Endodermal cell (in vitro differentiated cells): ENCODE measurements around the gene SLC35B3. TPM values are rescaled to one million over a fixed set of nuclear protein-coding genes. Genes with fewer than 3 reads are reported as not detected.

Experiments
- DNase-seq: peaks from one replicate; pipeline ENCODE4 v3.0.0-alpha.2; 2017
- H3K27ac ChIP-seq: 2 replicates; pipeline ENCODE4 v1.5.1; 2013; ENCODE audit warnings: mild to moderate bottlenecking, low read depth, low read length, moderate library complexity
- H3K27me3 ChIP-seq: 2 replicates; pipeline ENCODE4 v1.6.1; 2013; ENCODE audit warnings: mild to moderate bottlenecking, low read length, moderate library complexity; ENCODE audit not compliant: insufficient read depth, control insufficient read depth, poor library complexity, severe bottlenecking
- H3K36me3 ChIP-seq: 2 replicates; pipeline ENCODE4 v1.7.0; 2013; ENCODE audit warnings: mild to moderate bottlenecking, low read length, moderate library complexity; ENCODE audit not compliant: control insufficient read depth, insufficient read depth
- H3K4me1 ChIP-seq: one replicate; pipeline ENCODE4 v1.7.0; 2013; ENCODE audit warnings: low read length; ENCODE audit not compliant: control insufficient read depth, insufficient read depth
- H3K4me3 ChIP-seq: 2 replicates; pipeline ENCODE4 v1.5.1; 2013; ENCODE audit warnings: mild to moderate bottlenecking, low read length, moderate library complexity
- H3K9ac ChIP-seq: 2 replicates; pipeline ENCODE4 v1.6.1; 2013; ENCODE audit warnings: mild to moderate bottlenecking, low read length, moderate library complexity; ENCODE audit not compliant: poor library complexity, severe bottlenecking; ENCODE audit errors: extremely low read depth
- H3K9me3 ChIP-seq: 2 replicates; pipeline ENCODE4 v1.6.1; 2013; ENCODE audit warnings: mild to moderate bottlenecking, low read length, moderate library complexity; ENCODE audit not compliant: control insufficient read depth
- H3K27ac Mint-ChIP-seq: 2 replicates; pipeline ENCODE4 v1.8.0; 2020; ENCODE audit warnings: mixed read lengths
- H3K27me3 Mint-ChIP-seq: 2 replicates; pipeline ENCODE4 v1.8.0; 2021; ENCODE audit warnings: mild to moderate bottlenecking, mixed read lengths; ENCODE audit not compliant: insufficient read depth
- H3K36me3 Mint-ChIP-seq: 2 replicates; pipeline ENCODE4 v1.8.0; 2020; ENCODE audit warnings: low read depth, mixed read lengths
- H3K4me1 Mint-ChIP-seq: 2 replicates; pipeline ENCODE4 v1.8.0; 2020; ENCODE audit warnings: mixed read lengths
- H3K4me3 Mint-ChIP-seq: 2 replicates; pipeline ENCODE4 v1.8.0; 2020; ENCODE audit warnings: mild to moderate bottlenecking, moderate library complexity, mixed read lengths
- H3K9me3 Mint-ChIP-seq: 2 replicates; pipeline ENCODE4 v1.8.0; 2020; ENCODE audit warnings: mild to moderate bottlenecking, mixed read lengths
- WGBS, 2 experiments: methylation state at CpG; one replicate each; pipeline versions ENCODE4 v1.1.5 to v1.1.7; 2013; ENCODE audit warnings: missing lambda C conversion rate in 2 of 2, mixed read lengths in 1 of 2; ENCODE audit not compliant: insufficient coverage in 1 of 2, insufficient read length in 1 of 2; 5-methylcytosine and 5-hydroxymethylcytosine counted together
- total RNA-seq, 2 donors: library from RNA; stranded (reverse); fragmentation: NEBNext Ultra II Directional in 1 of 2; extraction: Animal tissue kit (Norgen Biotek cat#: 25700) in 1 of 2; gene quantifications; 2 replicates in 1 of 2; 3 replicates in 1 of 2; pipeline ENCODE4 v1.2.1, GENCODE V29; 2021
- TF ChIP-seq, protein P1 (sequence below): fragments of 200-600 bp; sonication (generic); conservative IDR thresholded peaks from 2 replicates; pipeline ENCODE4 v1.5.0; 2021; ENCODE audit warnings: antibody characterized with exemption, mild to moderate bottlenecking

SLC35B3 gene
- total RNA-seq, 2 donors from 2014 or later = 11.4 to 11.9 TPM

DNA sequence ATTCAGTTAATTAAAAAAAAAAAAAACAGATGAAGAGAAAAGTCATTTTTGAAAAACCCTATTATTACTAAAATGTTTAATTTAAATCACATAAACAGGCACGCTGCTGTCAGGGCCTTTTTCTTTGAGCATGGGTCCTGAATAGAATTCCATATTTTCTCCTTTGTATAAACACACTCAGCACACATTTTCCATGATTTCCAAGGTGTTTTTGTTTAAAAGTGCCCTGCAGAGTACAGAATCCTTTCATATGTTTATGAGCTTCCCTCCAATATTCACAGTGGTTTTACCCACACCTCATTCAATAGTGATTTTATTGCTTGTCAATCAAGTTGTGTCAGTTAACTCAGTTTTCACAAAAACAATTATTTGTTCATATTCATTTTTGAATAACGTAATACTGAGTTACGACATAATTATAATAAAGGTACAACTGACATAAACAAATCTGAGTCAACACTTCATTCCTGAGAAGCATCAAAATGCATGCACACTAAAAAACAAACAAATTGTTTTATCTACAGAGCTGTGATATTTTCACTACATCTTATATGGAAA lies 15.2 kb downstream of the SLC35B3 start:
- Histone ChIP-seq H3K27ac (no peak overlapping the region), H3K4me3 (no peak overlapping the region), H3K9me3 (no peaks in the 10 kb centered on the region), H3K4me1 (no peaks in the 10 kb centered on the region), H3K36me3 (peaks cover 20% of the 10 kb centered on the region), H3K9ac (no peak overlapping the region), H3K27me3 (no peaks in the 10 kb centered on the region)
- WGBS, 2 experiments = 87 to 94% methylated on average over 3 of the region's 3 CpGs
- Mint-ChIP-seq H3K9me3 (no peaks in the 10 kb centered on the region), H3K27ac (no peak overlapping the region), H3K36me3 (peaks cover 34% of the 10 kb centered on the region), H3K27me3 (no peaks in the 10 kb centered on the region), H3K4me3 (no peak overlapping the region), H3K4me1 (no peaks in the 10 kb centered on the region)
- TF ChIP-seq, protein P1, sequence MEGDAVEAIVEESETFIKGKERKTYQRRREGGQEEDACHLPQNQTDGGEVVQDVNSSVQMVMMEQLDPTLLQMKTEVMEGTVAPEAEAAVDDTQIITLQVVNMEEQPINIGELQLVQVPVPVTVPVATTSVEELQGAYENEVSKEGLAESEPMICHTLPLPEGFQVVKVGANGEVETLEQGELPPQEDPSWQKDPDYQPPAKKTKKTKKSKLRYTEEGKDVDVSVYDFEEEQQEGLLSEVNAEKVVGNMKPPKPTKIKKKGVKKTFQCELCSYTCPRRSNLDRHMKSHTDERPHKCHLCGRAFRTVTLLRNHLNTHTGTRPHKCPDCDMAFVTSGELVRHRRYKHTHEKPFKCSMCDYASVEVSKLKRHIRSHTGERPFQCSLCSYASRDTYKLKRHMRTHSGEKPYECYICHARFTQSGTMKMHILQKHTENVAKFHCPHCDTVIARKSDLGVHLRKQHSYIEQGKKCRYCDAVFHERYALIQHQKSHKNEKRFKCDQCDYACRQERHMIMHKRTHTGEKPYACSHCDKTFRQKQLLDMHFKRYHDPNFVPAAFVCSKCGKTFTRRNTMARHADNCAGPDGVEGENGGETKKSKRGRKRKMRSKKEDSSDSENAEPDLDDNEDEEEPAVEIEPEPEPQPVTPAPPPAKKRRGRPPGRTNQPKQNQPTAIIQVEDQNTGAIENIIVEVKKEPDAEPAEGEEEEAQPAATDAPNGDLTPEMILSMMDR = no peak
- no peak for DNase-seq

DNA sequence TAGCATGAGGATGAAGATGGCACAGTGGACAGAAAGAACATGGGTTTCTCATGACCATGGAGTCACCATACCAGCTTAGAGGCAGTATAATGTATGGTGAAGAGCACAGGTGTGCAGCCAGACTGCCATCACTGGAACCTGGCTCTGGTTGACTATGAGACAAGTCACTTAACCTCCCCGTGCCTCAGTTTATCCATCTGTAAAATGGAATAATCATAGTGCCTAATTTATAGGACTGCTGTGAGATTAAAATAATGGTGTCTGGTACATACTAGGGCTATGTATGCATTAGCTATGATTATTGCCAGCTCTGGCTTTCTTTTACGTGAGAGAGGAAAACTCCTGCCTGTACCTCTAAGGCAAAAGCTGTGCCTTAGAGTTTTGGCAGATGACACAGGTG lies 19.4 kb downstream of the SLC35B3 start:
- H3K36me3 Mint-ChIP-seq = peaks cover 42% of the 10 kb centered on the region
- Histone ChIP-seq H3K36me3 (peaks cover 50% of the 10 kb centered on the region), H3K9me3 (peaks cover 12% of the 10 kb centered on the region), H3K4me1 (no peaks in the 10 kb centered on the region), H3K9ac (no peak overlapping the region), H3K27ac (no peak overlapping the region), H3K4me3 (no peak overlapping the region), H3K27me3 (no peaks in the 10 kb centered on the region)
- no peak for DNase-seq
- no peaks in the 10 kb centered on the region for H3K27me3 Mint-ChIP-seq
- peaks cover 4% of the 10 kb centered on the region for H3K4me1 Mint-ChIP-seq
- WGBS, 2 experiments = 83 to 95% methylated on average over 1 to 2 of the region's 2 CpGs
- no peak overlapping the region for H3K27ac Mint-ChIP-seq
- no peak overlapping the region for H3K4me3 Mint-ChIP-seq
- H3K9me3 Mint-ChIP-seq = peaks cover 5% of the 10 kb centered on the region
- TF ChIP-seq, protein P1 = no peak

DNA sequence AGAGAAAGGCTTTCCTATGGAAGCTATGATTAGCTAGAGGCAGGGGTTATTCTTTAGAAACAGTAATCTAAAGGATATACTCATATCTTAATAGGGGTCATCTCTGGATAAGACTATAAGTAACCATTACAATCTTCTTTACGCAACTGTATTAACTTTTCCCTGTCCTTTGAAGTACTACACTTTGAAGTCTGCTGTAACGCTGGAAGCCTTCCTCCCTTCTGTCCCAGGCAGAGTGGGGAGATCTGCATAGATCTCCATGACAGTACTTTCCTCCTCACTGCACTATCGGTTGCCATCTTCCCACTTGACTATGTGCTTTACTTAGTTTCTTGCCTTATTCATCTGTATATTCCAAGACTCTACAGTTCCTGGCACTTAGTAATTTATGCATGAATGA lies 20.1 kb downstream of the SLC35B3 start:
- no peaks in the 10 kb centered on the region for H3K27me3 Mint-ChIP-seq
- H3K4me1 Mint-ChIP-seq = peaks cover 4% of the 10 kb centered on the region

More for the DNA sequence above, 20.1 kb downstream of the SLC35B3 start:
- Histone ChIP-seq H3K9ac (no peak overlapping the region), H3K27ac (no peak overlapping the region), H3K36me3 (peaks cover 51% of the 10 kb centered on the region), H3K4me1 (no peaks in the 10 kb centered on the region), H3K4me3 (no peak overlapping the region), H3K27me3 (no peaks in the 10 kb centered on the region), H3K9me3 (peaks cover 12% of the 10 kb centered on the region)
- no peak overlapping the region for H3K27ac Mint-ChIP-seq
- no peak for DNase-seq
- WGBS, 2 experiments = 88 to 100% methylated on average over 3 of the region's 3 CpGs
- TF ChIP-seq, protein P1 = no peak
- H3K36me3 Mint-ChIP-seq = peaks cover 44% of the 10 kb centered on the region
- no peak overlapping the region for H3K4me3 Mint-ChIP-seq
- H3K9me3 Mint-ChIP-seq = peaks cover 5% of the 10 kb centered on the region
